Putamen (tissue), 1 donor: ENCODE results near the gene PECR.
A peak's percentile ranks its signal among the peaks of the same experiment; 100 is the strongest.
"Not testable (repeated sequence)": the region's sequence is repeated elsewhere in the genome, so short reads cannot be mapped to it uniquely, and the experiment has no call there.

ENCODE experiments used
- DNase-seq: peaks from one replicate; pipeline ENCODE4 v3.0.0-alpha.2; 2016; ENCODE audit warnings: low spot score

Gene PECR

GRCh38 chr2:216002101-216002678, 79.4 kb downstream of the PECR start:
- no peak for DNase-seq

GRCh38 chr2:216001216-216002100, 80.2 kb downstream of the PECR start:
- no peak for DNase-seq

GRCh38 chr2:215998636-215999035, 83.0 kb downstream of the PECR start:
- DNase-seq = peak; percentile 41

GRCh38 chr2:215997219-215997618, 84.4 kb downstream of the PECR start:
- DNase-seq = no peak

GRCh38 chr2:215994911-215995310, 86.7 kb downstream of the PECR start:
- DNase-seq = no peak

GRCh38 chr2:215988556-215989207, 92.9 kb downstream of the PECR start:
- not testable (repeated sequence) for DNase-seq
